ENCODE data around the gene TENT5C. TPM values are rescaled to one million over a fixed set of nuclear protein-coding genes. Genes with fewer than 3 reads are reported as not detected.
"Not testable (repeated sequence)": the region's sequence is repeated elsewhere in the genome, so short reads cannot be mapped to it uniquely, and the experiment has no call there.

TENT5C gene
- total RNA-seq (ENCODE audit: insufficient read depth, low replicate concordance): 48.2 TPM

DNA sequence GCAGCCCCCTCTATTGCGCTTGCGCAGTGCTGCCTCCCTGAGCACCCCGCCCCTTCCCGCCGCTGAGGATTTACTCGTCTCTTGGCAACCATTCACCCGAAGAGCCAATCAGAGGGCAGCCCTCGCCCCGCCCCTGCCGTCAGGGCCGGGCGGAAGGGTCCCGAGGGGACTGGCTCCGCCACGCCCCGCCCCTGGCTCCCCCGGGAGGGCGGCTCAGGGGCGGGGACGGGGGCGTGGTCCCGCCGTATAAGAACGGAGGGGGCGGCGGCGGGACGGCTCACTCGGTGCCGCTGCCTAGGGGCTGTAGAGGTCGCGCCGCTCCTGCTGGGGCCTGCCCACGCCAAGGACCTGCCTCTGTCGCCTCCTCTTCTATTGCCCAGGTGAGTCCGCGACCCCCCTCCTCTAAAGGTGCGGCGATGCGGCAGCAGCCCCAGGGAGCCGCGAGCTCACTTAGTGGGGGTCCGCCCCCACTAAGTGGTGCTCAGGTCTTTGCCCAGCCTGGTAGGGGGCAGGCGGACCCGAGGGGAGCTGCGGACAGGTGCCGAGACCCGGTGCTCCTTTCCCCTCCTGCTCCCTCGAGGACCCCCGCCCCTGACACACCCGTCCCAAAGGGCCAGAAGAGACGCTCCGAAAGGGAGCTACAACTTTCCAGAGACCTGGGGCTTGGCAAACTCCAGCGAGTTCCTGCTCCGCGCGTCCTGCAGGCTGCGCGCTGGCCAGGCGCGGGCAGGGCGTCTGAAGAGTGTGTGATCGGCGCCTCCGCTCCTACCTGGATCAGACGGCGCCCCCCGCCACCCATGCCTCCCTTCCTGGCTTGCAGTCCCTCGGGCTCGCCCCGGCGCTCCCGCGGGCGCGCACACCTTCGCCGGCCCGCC is at the start of gene TENT5C:
Gene TENT5C (plus strand): TSS at position 275 of the 875 bp plus-strand sequence. CDS start 16,821 bp downstream, outside the sequence.
- peak; percentile 99 for DNase-seq (ENCODE audit: low spot score)

- DNase-seq (ENCODE audit: low spot score): no peak
These were observed 49.5 kb upstream of the TENT5C start for GRCh38 chr1:117556341-117556740.

- no peak for DNase-seq (ENCODE audit: low spot score)
These were observed 48.9 kb upstream of the TENT5C start for GRCh38 chr1:117556976-117557375.

- DNase-seq (ENCODE audit: low spot score): not testable (repeated sequence)
These were observed 47.4 kb upstream of the TENT5C start for GRCh38 chr1:117558451-117558850.

GRCh38 chr1:117559139-117559538 is 46.7 kb upstream of the TENT5C start:
- no peak for DNase-seq (ENCODE audit: low spot score)

DNA sequence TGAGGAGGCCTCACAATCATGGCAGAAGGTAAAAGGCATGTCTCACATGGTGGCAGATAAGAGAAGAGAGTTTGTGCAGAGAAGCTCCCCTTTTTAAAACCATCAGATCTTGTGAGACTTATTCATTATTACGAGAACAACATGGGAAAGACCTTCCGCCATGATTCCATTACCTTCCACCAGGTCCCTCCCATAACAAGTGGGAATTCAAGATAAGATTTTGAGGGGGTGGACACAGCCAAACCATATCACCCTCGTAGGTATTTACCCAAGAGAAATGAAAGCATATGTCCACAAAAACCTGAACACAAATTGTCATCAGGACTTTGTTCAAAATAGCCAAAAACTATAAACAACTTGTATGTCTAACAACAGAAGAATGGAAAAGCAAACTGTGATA is 45.9 kb upstream of the TENT5C start:
- DNase-seq (ENCODE audit: low spot score): no peak

GRCh38 chr1:117561071-117561470 is 44.8 kb upstream of the TENT5C start:
- no peak for DNase-seq (ENCODE audit: low spot score)

- no peak for DNase-seq (ENCODE audit: low spot score)
These were observed 44.3 kb upstream of the TENT5C start for GRCh38 chr1:117561551-117561950.

DNA sequence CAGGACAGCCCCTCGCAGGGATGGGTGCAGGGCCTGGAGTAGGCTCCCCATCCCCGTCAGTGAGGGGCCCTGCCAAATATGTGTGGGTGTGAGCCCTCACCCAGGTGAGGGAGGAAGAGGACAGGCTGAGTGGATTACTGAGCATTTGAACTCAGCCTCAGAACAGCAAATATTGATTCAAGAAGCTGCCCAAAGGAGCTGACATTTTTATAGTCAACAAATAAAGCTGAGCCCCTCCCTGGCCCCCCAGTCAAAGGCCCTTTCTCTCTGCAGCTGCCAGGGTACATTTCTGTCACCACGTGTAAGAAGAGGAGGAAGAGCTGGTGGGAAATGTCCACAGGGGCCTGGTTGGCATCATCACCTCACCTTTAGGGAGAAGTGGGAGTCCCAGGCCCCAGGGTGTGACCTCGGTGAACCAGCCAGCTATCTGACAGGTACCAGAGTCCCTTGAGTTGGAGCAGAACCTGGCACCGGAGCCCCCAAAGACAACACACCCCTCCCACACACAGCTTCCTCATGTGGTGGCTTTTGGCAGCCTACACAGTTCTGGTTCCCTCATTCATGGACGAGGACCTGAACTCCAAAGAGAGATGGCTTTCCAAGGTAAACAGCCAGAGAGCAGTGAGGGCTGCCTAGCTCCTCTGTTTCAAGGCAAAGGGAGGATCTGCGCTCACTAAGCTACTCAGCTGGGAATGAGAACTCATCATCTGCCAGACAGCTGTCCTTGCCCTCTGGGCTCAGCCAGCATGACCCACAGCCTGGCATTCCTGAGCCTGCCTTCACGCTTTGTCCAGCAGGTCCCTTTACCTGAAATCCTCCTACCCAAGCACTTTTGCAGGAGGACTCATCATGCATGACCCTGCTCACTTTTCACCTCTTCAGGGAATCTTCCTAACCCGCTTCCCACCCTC is 43.0 kb upstream of the TENT5C start:
- DNase-seq (ENCODE audit: low spot score): no peak

GRCh38 chr1:117563492-117563875 is 42.4 kb upstream of the TENT5C start:
- DNase-seq (ENCODE audit: low spot score): no peak

- no peak for DNase-seq (ENCODE audit: low spot score)
These were observed 41.4 kb upstream of the TENT5C start for GRCh38 chr1:117564227-117565075.

GRCh38 chr1:117565076-117565556 is 40.7 kb upstream of the TENT5C start:
- DNase-seq (ENCODE audit: low spot score): no peak

- DNase-seq (ENCODE audit: low spot score): no peak
These were observed 39.9 kb upstream of the TENT5C start for GRCh38 chr1:117565745-117566455.

DNA sequence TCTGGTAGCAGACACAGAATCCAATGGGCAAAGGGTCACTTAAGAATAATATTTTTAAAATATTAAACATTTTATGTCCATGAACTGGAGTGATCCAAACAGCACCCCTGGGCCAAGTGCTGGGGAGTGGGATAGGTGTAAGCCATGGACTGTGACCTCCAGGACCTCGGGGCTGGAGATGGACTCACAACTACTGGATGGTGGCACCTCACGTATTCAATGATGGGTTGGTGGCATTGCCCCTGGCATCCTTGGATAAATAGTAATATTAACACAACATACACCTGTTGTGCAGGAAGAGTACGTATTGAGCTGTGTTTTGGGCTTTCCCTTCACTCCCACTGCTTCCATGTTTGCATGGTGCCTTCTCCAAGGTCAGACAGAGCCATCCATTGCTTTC is 39.3 kb upstream of the TENT5C start:
- DNase-seq (ENCODE audit: low spot score): no peak

GRCh38 chr1:117567435-117567834 is 38.4 kb upstream of the TENT5C start:
- no peak for DNase-seq (ENCODE audit: low spot score)

- DNase-seq (ENCODE audit: low spot score): no peak
These were observed 37.9 kb upstream of the TENT5C start for GRCh38 chr1:117567976-117568375.

DNA sequence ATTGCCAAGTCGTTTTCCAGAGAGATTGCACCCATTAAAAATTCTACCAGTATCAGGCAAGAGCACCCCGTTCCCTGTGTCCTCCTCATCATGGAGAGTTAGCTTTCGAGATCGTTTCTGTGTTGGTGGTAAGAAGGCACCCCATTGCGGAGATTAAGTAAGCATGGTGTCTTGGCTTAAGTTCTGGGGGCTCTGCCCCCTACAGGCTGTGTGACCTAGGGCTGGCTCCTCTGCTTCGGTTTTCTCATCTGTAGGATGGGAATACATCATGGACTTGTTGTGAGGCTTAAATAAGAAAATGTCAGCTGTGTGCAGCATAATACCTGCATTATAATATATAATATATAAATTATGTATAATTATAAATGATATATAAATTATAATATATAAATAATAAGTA is 36.8 kb upstream of the TENT5C start:
- no peak for DNase-seq (ENCODE audit: low spot score)

- DNase-seq (ENCODE audit: low spot score): peak; percentile 75
These were observed 36.0 kb upstream of the TENT5C start for GRCh38 chr1:117569856-117570255.

GRCh38 chr1:117570988-117571409 is 34.8 kb upstream of the TENT5C start:
- no peak for DNase-seq (ENCODE audit: low spot score)

DNA sequence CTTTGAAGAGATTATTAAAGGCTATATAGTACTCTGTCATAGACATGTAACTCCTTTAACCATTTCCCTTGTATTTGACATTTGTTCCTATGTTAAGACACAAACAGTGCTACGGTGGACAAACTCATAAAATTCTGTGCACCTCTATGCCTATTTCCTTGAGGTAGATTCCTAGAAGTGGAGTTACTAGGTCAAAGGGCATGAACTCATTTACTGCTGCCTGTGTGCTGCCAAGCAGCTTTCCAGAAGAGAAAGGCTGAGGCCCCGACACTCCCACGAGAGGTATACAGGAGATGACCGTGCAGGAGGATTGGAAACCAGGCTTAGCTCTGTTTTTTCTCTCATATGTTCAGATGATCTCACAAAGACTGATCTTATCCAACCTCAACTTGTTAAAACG is 34.4 kb upstream of the TENT5C start:
- no peak for DNase-seq (ENCODE audit: low spot score)

DNA sequence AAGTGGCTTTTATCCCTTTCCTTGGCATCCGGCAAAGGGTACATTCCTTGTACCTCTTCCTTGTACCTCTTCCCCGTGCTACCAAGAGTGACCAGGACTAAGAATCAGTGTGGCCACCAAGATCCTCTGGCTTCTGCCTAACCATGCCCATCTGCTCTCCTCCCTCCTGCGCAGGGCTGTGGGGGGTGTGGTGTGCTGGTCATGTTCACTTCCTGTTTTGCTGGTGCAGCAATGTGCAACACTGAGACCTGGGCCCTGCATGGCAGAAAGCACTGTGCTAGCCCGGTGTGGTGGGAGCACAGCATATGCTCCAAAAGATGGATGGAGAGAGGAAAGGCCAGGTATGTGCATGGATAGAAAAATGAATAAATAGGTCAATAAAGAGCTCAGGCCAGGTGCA is 33.3 kb upstream of the TENT5C start:
- DNase-seq (ENCODE audit: low spot score): no peak
